Activated CD4-positive, alpha-beta T cell treated with anti-CD3 and anti-CD28 coated beads, Interleukin-2, Interleukin-6, amounts not matched to agents 100 ng/mL and 50 ng/mL, durations not matched to agents 16 hours and 8 hours (primary cell): Measurements from ENCODE around the gene PDIK1L.
"Not testable (repeated sequence)": the region's sequence is repeated elsewhere in the genome, so short reads cannot be mapped to it uniquely, and the experiment has no call there.

Experiments
- DNase-seq: peaks from one replicate; pipeline ENCODE4 v3.0.0-alpha.2; 2020

Gene PDIK1L

DNA sequence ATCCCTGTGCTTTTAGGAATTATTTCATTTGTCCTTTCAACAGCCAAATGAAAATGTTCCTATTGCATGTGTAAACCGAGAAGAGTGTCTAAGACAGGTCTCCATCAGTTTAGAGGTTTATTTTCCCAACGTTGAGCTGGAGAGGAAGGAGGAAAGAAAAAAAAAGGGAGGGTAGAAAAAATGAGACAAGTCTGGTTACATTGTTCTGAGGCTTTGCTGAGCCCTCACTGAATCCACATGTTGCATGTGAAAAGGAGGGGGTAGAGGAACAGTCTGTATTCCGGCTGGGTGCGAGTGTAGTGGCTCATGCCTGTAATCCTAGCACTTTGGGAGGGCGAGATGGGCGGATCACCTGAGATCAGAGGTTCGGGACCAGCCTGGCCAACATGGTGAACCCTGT lies 19.2 kb upstream of the PDIK1L start:
- DNase-seq: no peak

DNA sequence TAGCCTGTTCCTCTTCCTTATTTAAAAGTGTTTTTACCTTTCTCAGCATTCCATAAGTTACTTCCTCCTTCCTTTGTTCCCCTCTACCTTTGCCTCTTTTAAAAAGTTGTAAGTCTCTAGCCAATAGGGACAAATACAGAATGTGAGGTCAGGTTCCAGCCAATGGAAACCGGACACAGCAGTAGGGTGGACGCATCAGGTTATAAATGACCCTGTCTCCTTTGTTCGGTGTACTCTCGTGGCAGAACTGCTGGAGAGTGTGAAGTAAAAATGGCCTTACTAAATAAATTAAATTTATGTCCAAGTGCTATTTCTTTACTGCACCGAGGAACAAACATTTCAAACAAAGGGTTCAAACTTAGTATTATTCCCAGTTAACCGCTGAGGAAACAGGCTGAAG lies 18.1 kb upstream of the PDIK1L start:
- not testable (repeated sequence) for DNase-seq

DNA sequence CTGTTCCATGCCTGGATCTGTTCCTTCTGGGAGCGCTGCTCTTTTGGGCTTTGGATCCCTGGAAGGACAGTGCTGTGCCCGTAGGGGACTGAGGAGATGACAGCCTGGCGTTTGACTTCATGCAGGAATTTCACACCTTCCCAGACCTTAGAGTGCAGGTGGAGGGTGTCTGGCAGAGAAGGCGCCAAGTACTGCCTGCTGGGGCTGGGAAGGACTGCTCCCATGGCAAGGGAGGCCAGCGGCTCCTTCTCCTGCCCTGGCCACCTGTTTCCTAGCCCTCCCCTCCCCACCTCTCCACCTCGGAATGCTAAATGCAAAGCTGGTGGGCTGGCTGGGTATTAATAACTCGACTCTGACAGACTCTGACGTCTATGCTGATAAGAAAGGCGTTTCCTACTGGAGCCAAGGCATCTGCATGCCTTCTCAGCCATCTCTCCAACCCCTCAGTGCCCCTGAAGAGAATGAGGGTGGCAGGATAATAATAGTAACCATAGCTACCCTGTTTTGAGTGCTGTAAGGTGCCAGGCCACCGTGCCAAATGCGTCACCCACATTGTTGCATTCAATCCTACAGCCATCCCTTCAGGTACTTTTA lies 17.5 kb upstream of the PDIK1L start:
- DNase-seq: no peak

DNA sequence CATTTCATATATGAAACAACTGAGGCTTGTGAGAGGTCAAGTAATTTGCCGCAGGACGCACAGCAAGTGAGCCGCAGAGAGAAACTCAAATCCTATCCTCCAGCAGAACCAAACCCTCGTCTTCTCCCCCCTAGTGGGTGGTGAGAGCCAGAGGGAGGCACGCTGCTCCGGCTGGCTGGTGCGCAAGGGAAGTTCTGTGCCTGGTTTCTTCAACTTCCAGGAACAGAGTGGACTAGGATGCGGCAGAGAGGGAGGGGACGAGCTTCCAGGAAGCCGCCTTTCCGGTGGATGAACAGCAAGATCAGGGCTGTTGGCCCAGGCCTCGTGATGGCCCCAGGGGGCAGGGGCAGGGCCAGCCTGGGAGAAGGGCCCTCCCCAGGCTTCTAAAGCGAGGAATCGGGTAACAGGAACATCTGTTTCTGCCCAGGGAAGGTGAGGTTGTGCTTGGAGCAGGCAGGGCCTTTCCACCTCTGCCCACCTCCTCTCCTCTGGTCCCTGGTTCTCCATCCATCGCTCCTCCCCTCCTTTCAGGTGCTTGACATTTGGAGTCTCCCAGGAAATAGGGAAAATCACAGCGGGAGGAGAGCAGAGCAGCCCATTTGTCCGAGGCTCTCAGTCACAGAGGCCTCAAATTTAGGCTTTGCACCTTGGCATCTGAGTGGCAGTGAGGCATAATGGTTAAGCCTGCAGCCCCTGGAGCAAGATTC lies 16.8 kb upstream of the PDIK1L start:
- DNase-seq: no peak

DNA sequence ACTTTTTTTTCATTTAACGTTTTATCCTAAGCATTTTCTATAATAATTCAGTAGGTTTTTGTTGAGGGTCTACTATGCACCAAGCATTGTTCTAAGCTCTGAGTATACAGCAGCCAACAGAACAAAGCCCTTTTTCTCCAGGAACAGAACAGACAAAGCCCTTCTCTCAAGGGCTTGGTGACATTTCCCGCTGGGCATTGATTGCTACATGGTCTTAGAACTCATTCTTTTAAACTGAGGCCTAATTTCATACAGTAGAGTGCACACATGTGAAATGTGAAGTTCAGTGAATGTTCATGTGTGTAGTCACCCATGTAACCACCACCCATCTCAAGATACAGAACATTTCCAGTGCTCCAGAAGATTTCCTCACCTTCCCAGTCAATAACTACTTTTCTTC lies 15.2 kb upstream of the PDIK1L start:
- no peak for DNase-seq

DNA sequence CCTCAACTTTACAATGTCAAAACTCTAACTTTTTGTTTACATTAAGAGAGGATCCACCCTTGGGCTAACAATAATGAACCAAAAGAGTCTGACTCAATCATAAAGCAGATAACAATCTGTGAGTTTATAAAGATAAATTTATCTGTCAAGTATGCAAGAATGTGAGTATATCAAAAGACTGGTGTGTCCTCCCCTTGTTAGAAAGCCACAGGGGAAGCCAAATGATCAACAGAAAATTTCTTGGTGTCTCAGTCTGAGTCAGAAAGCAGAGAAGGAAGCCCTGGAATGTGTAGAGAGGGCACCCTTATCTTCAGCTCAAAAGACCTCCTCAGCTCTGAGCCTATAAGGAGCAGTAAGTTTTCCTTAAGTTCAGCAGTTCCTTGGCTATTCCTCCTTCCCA lies 13.9 kb upstream of the PDIK1L start:
- DNase-seq: peak; percentile 53

DNA sequence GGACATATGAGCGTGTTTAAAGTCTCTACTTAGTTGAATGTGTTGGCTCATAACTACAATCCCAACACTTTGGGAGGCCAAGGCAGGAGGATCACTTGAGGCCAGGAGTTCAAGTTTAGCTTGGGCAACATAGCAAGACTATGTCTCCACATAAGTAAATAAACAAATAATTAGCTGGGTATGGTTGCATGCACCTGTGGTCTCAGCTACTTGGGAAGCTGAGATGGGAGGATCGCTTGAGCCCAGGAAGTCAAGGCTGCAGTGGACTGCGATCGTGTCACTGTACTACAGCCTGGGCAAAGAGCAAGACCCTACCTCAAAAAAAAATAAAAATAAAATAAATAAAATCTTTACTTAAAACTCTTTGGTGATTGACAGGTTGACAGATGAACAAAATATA lies 13.0 kb upstream of the PDIK1L start:
- DNase-seq: no peak

DNA sequence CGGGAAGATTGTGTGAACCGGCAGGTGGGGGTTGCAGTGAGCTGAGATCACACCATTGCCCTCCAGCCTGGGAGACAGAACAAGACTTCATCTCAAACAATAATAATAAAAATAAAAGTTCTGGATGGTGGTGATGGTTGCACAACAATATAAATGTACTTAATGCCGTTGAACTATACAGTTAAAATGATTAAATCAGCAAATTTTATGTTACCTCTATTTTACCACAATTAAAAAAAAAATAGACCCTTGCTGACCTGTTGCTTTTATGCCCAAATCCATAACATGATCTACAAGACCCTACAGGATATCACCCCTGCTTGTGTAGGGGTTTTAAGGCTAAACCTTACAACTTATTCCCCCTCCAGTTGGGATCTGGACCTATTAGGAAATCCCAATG lies 11.8 kb upstream of the PDIK1L start:
- no peak for DNase-seq

DNA sequence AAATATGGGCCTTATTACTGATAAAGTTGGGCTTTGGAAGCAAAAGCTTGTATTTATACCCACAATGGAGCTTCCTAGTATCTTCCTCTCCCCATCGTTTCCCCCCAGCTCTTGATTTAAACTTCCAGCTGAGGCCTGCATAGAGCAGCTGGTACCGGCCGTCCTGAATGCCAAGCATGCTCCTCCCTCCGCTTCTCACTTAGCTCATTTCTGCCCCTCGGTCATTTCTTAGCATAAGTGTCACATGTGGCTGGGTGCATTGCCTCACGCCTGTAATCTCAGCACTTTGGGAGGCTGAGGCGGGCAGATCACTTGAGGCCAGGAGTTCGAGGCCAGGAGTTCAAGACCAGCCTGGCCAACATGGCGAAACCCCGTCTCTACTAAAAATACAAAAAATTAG lies 11.4 kb upstream of the PDIK1L start:
- DNase-seq: not testable (repeated sequence)

DNA sequence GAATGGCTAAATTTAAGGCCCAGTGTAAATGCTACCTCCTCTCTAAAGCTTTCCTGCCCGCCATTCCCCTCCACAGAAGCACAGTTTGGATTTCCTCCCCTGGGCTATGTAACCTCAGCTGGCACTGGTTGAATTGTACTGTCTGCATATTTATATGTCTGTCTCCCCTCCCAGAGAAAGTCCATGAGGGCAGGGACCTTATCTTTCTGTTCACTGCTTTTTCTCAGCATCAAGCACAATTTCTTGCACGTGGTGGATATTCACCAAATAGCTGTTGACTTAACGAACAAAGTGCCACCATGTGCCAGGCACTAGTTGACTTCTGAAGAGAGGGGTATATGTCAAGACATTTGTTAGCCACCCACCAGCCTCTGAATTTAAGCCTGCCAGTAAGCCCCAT lies 9.5 kb upstream of the PDIK1L start:
- DNase-seq: no peak

DNA sequence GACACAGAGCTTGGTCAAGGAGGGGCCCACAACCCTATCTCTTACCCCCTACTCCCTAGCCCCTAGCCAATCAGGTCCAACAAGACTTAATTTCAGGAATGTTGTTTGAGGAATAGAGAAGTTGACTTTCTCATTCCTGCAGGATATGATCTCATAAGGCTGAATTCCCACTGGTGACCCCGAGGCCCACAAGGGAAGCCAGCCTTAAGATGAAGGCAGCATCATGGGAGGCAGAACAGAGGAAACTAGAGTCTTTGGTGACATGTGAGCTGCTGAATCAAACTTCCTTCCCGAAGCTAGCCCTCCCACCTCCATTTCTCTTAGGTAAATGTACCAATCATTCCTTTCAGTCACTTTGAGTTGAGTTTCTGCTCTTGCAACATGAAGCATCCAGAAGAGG lies 9.1 kb upstream of the PDIK1L start:
- no peak for DNase-seq

DNA sequence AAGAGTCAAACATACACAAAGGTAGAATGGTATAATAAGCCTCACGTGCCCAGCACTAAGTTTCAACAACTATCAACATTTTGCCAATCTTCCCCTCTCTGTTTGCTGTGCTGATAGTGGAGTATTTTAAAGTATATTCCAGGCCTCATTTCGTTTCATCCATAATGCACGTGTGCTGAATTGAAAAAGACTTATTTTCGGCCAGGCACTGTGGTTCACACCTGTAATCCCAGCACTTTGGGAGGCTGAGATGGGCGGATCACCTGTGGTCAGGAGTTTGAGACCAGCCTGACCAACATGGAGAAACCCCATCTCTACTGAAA lies 6.4 kb upstream of the PDIK1L start:
- not testable (repeated sequence) for DNase-seq

DNA sequence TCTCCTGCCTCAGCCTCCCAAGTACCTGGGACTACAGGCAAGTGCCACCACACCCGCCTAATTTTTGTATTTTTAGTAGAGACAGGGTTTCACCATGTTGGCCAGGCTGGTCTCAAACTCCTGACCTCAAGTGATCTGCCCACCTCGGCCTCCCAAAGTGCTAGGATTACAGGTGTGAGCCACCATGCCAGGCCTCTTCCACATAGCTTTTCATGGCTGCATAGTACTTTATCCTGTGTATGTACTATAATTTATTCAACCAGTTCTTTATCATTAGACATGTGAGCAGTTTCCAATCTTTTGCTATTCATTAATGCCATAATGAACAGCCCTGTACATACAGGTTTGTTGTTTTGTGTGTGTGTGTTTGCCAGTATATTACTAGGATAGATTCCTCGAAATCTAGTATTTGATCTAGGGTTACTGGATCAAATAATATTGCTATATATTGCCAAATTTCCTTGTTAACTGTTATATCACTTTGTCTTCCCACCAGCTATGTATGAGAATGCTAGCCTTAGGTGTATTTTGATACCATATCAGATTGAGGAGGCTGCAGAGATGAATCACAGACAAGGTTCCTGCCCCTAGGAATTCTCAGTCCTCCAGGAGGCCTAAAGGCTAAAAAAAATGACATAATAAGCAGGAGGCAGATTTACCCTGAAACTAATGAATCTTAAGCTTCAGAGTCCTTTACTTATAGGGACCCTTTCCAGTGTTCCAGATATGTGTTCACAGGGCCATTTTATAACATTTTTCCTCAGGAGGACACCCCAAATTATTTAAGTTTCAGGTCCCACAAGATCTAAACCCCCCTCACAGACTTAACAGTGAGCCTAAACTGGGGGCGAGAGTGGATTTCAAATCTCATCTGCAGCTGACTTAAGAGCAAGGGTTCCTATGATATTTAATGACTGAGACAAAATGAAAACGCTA lies 2.1 kb upstream of the PDIK1L start:
- DNase-seq: no peak

DNA sequence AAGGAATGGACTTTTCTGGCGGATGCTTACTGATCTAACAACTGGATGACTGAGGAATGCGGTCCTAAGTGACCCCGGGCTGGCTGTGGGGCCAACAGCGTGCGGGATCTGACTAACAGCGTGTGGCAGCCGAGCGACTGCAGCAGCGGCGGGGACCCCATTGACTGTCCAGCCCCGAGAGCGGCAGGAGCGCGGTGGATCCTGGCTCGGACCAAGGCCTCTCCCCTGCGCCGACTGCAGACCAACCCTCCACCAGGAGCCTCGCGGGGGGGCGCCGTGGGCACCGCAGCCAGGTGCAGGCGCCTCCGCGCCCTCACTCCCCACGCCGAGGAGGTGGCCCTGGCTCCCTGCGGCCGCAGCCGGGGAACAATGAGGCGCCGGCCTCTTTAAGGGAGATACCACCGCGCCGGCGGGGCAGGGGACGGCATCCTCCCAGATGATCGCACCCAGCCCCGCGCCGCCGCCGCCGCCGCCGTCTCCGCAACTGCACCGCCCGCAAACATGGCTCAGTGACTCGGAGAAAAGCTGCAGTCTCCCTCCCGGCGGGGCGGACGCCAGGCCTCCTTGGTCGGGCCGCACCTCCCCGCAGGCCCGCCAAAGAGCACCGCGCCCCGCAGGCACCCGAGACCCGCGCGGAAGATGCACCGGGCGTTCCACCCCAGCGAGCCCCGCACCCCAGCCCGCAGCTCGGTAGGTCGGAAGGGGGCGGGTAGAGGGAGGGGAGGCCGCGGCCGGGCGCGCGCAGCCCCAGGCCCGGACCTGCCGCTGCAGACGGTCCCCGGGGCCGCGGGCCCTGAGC lies 694 bp upstream of the PDIK1L start:
- peak; percentile 80 for DNase-seq

DNA sequence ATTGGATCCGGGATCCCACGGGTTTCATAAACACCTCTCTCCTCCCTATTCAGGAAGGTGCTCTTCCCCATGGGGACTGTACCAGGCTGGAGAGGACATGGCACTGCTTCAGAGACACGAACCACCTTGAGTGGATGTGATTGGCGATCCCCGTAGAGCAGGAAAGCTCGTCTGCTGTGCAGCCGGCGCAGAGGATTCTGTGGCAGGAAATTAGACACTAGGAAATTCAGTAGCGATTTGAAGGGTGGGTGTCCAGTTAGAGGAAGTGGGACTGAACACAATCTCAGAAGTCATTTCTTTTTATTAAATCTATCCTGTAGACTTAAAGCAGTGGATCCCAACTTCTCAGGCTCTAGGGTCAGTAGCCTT lies 767 bp downstream of the PDIK1L start:
- DNase-seq: peak; percentile 36

DNA sequence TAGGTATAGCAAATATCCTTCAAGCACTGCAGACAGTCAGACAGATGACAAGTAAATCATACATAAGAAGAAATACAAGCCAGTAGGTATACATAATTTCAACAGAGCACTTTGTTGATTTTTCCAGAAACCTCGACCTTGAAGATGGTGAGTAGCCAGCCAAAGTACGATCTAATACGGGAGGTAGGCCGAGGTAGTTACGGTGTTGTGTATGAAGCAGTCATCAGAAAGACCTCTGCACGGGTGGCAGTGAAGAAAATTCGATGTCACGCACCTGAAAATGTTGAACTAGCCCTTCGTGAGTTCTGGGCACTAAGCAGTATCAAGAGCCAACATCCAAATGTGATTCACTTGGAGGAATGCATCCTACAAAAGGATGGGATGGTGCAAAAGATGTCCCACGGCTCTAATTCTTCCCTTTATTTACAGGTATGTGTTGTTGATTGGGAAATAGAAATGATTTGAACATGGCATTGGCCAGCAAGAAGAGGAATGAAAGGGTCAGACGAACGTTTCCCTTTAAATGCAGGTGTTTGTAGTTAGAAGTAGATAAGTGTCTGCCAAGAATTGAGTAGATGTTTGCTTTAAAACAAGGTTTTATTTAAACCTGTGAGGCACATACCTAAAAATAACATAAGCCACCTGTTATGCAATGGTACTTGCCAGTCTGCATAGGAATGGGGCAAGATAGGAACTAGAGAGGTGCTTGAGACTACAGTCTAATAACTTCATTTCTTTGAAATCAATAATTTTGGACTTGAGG lies 2.7 kb downstream of the PDIK1L start:
- DNase-seq: no peak

DNA sequence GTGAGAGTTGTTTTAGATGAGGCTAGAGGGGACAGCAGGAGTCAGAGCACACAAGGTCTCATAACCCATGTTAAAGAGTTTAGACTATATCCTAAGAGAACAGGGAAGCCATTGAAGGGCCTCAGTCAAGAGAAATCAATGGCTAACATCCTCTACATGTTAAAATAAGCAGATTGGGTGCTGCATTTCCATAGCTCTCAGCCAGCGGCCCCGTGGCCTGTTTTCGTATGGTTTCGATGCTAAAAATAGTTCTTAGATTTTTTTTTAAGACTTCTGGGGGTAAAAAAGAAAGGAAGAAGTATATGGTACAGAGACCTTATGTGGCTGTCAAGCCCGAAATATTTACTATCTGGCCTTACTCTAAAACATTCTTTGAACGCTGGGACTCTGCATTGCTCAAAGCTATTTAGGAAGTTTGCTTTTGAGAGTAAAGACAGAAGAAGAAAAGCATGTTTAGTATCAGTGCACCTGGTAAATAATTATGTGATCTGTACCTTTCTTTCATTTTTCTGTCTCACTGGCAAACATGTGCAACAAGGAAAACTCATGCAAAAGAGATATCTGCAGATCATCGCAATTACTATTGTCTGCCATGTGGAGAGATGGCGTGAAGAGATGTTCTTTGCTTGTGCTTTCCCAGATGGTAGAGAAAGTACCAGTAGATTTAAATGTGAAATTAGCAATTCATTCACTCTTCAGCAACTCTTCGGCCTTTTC lies 8.4 kb downstream of the PDIK1L start:
- DNase-seq: no peak

DNA sequence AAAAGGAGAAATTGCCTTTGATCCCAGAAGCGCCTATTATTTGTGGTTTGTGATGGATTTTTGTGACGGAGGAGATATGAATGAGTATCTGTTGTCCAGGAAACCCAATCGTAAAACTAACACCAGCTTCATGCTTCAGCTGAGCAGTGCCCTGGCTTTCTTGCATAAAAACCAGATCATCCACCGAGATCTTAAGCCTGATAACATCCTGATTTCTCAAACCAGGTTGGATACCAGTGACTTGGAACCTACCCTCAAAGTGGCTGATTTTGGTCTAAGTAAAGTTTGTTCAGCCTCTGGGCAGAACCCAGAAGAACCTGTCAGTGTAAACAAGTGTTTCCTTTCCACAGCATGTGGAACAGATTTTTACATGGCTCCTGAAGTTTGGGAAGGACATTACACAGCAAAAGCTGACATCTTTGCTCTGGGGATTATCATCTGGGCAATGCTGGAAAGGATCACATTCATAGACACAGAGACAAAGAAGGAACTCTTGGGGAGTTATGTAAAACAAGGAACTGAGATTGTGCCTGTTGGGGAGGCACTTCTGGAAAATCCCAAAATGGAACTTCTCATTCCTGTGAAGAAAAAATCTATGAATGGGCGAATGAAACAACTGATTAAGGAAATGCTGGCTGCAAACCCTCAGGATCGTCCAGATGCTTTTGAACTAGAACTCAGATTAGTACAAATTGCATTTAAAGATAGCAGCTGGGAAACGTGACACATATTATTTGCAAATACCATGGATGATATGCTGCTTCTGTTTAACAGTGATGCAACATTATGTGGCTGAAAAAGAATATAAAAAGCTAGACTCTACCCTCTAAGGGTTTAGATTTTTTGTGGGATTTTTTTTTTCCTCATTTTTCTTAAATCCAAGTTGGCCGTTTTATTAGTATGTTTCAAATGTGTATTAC lies 10.5 kb downstream of the PDIK1L start:
- DNase-seq: no peak

DNA sequence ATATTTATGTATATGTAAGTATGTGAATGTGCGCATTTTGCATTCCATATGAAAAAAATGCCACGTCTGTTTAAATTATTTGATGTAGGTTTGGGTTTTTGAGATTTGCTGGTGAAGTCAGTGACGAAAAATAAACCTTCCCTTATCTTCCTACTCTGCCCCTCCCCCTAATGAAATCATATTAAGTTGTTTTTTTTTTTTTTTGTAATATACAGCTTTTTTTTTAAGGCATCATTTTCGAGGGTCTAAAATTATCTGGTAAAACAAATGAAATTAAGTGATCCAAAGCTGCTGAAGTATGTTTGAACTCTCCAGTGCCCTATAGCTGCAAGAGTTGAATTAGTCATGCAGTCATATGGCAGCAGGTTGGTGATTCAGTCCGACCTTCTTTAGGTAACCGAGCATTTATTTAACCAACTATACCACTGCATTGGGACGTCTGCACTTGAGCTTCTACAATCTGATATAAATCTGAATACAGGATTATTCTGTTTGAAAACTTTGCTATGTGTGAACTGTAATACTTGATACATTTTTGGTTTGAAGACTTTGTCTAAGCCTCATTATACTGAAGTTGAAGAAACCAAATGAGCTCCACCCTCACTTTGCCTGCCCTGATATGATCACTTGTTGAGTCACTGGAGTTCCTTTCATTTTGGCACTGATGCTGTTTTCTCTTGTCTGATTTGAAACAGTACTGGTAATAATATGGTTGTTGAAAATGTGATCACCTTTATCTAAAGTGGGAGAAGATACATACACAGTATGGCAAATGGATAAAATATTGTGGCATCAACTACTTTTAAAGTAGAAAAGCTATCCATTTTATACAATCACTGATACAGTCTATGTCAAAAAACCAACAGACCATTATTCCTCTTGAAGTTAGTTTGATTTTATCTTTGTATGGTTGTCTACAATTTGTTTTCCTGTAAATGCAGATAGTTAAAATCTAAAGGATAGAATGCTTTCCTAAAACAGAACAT lies 11.7 kb downstream of the PDIK1L start:
- peak; percentile 59 for DNase-seq
